Neural crest cell (in vitro differentiated cells): ENCODE results near the gene CHTF18. TPM values are rescaled to one million over a fixed set of nuclear protein-coding genes. Genes with fewer than 3 reads are reported as not detected.
A peak's percentile ranks its signal among the peaks of the same experiment; 100 is the strongest.

Experiments
- DNase-seq: peaks from one replicate; pipeline ENCODE4 v3.0.0; 2021; ENCODE audit warnings: low read depth, mixed read lengths, low spot score
- H3K27ac Mint-ChIP-seq: one replicate; pipeline ENCODE4 v1.8.0; 2021; ENCODE audit warnings: mild to moderate bottlenecking, mixed read lengths; ENCODE audit not compliant: unreplicated experiment
- H3K27me3 Mint-ChIP-seq: 2 replicates; pipeline ENCODE4 v1.8.0; 2021; ENCODE audit warnings: low read depth, mild to moderate bottlenecking, mixed read lengths
- H3K36me3 Mint-ChIP-seq: 2 replicates; pipeline ENCODE4 v1.8.0; 2021; ENCODE audit warnings: low read depth, mild to moderate bottlenecking, mixed read lengths
- H3K4me1 Mint-ChIP-seq: 2 replicates; pipeline ENCODE4 v1.8.0; 2021; ENCODE audit warnings: mixed read lengths
- H3K4me3 Mint-ChIP-seq: one replicate; pipeline ENCODE4 v1.8.0; 2021; ENCODE audit warnings: mild to moderate bottlenecking, mixed read lengths
- H3K9me3 Mint-ChIP-seq: 2 replicates; pipeline ENCODE4 v1.8.0; 2021; ENCODE audit warnings: mixed read lengths
- CTCF ChIP-seq: fragments of 200-600 bp; sonication (generic); conservative IDR thresholded peaks from 2 replicates; pipeline ENCODE4 v1.5.0; 2021; ENCODE audit warnings: antibody characterized with exemption, mild to moderate bottlenecking
- total RNA-seq: library from RNA; stranded (reverse); gene quantifications from 2 replicates; pipeline ENCODE4 v1.2.1, GENCODE V29; 2021

CHTF18 gene
- total RNA-seq, 1 donor from 2014 or later = 169 TPM

- H3K27ac Mint-ChIP-seq = no peak overlapping the region
- peaks cover 5% of the 10 kb centered on the region for H3K36me3 Mint-ChIP-seq
- H3K27me3 Mint-ChIP-seq = no peaks in the 10 kb centered on the region
- no peaks in the 10 kb centered on the region for H3K4me1 Mint-ChIP-seq
- no peaks in the 10 kb centered on the region for H3K9me3 Mint-ChIP-seq
- peak overlapping the region; percentile 70 for H3K4me3 Mint-ChIP-seq
- no peak for TF ChIP-seq CTCF
- no peak for DNase-seq
These were observed 1.7 kb downstream of the CHTF18 start for GRCh38 chr16:790086-790485.

- H3K27me3 Mint-ChIP-seq = no peaks in the 10 kb centered on the region
- TF ChIP-seq CTCF = no peak
- DNase-seq = no peak
- no peaks in the 10 kb centered on the region for H3K4me1 Mint-ChIP-seq
- H3K27ac Mint-ChIP-seq = no peak overlapping the region
- no peaks in the 10 kb centered on the region for H3K9me3 Mint-ChIP-seq
- peak overlapping the region; percentile 80 for H3K4me3 Mint-ChIP-seq
- peaks cover 5% of the 10 kb centered on the region for H3K36me3 Mint-ChIP-seq
These were observed 2.7 kb downstream of the CHTF18 start for GRCh38 chr16:791131-791530.

- Mint-ChIP-seq H3K4me1 (no peaks in the 10 kb centered on the region), H3K9me3 (no peaks in the 10 kb centered on the region), H3K4me3 (no peak overlapping the region), H3K36me3 (peaks cover 5% of the 10 kb centered on the region), H3K27ac (no peak overlapping the region), H3K27me3 (no peaks in the 10 kb centered on the region)
- TF ChIP-seq CTCF = no peak
- no peak for DNase-seq
These were observed 4.0 kb downstream of the CHTF18 start for GRCh38 chr16:792221-792995.

GRCh38 chr16:793414-793813, 5.0 kb downstream of the CHTF18 start:
- peaks cover 7% of the 10 kb centered on the region for H3K36me3 Mint-ChIP-seq
- DNase-seq = no peak
- H3K27me3 Mint-ChIP-seq = peaks cover 6% of the 10 kb centered on the region
- H3K4me1 Mint-ChIP-seq = no peaks in the 10 kb centered on the region
- no peak overlapping the region for H3K27ac Mint-ChIP-seq
- no peak overlapping the region for H3K4me3 Mint-ChIP-seq
- TF ChIP-seq CTCF = no peak
- H3K9me3 Mint-ChIP-seq = no peaks in the 10 kb centered on the region

GRCh38 chr16:794091-794822, 5.8 kb downstream of the CHTF18 start:
- Mint-ChIP-seq H3K36me3 (peaks cover 7% of the 10 kb centered on the region), H3K27me3 (peaks cover 14% of the 10 kb centered on the region), H3K4me3 (no peak overlapping the region), H3K9me3 (no peaks in the 10 kb centered on the region), H3K27ac (no peak overlapping the region), H3K4me1 (no peaks in the 10 kb centered on the region)
- TF ChIP-seq CTCF = no peak
- no peak for DNase-seq
